Coronary artery (tissue), 2 donors: ENCODE data around the gene ROR1.

ENCODE experiments used
- DNase-seq: peaks from one replicate; pipeline ENCODE4 v3.0.0-alpha.2; 2017; ENCODE audit warnings: low spot score
- H3K27ac ChIP-seq, 2 donors: fragments of 200-600 bp; sonication (generic); one replicate each; pipeline ENCODE4 v1.5.1; 2016 to 2019
- H3K4me3 ChIP-seq: fragments of 200-600 bp; sonication (generic); 2 replicates; pipeline ENCODE4 v1.5.1; 2016; ENCODE audit warnings: mild to moderate bottlenecking, moderate library complexity
- TF ChIP-seq, protein P1 (sequence below): fragments of 200-600 bp; sonication (generic); IDR thresholded peaks from one replicate; pipeline ENCODE4 v1.5.1; 2019; ENCODE audit warnings: antibody characterized with exemption

Gene ROR1

DNA sequence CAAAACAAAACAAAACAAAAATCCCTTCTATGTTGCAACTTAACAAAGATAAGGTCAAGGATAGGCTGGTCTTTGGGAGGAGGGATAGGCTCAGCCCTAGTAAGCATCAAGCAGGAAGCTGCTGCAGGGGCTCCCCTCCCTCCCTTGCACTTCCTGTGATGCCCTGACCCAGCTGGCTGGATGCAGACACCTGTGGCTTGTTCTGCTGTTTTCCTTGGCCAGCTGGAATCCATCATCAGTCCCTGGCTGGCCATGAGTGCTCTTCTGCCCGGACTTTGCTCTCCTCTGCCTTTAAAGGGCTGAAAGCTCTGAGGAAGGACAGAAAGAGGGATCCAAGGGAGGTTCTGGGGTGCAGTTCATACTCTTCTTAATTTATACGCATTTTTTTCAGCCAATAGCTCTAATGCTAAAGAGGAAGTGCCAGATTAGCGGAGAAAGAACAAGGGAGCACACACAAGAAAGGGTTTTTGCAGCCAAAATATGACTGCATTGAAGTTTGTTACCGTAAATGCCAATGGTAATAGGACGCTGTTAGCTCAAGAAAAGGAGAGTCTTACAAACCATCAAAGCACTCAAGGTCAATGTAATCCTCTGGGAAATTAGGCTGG is 409.7 kb downstream of the ROR1 start:
- Histone ChIP-seq H3K4me3 (no peak overlapping the region), H3K27ac (no peak overlapping the region)
- DNase-seq = no peak
- TF ChIP-seq, protein P1, sequence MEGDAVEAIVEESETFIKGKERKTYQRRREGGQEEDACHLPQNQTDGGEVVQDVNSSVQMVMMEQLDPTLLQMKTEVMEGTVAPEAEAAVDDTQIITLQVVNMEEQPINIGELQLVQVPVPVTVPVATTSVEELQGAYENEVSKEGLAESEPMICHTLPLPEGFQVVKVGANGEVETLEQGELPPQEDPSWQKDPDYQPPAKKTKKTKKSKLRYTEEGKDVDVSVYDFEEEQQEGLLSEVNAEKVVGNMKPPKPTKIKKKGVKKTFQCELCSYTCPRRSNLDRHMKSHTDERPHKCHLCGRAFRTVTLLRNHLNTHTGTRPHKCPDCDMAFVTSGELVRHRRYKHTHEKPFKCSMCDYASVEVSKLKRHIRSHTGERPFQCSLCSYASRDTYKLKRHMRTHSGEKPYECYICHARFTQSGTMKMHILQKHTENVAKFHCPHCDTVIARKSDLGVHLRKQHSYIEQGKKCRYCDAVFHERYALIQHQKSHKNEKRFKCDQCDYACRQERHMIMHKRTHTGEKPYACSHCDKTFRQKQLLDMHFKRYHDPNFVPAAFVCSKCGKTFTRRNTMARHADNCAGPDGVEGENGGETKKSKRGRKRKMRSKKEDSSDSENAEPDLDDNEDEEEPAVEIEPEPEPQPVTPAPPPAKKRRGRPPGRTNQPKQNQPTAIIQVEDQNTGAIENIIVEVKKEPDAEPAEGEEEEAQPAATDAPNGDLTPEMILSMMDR = no peak

DNA sequence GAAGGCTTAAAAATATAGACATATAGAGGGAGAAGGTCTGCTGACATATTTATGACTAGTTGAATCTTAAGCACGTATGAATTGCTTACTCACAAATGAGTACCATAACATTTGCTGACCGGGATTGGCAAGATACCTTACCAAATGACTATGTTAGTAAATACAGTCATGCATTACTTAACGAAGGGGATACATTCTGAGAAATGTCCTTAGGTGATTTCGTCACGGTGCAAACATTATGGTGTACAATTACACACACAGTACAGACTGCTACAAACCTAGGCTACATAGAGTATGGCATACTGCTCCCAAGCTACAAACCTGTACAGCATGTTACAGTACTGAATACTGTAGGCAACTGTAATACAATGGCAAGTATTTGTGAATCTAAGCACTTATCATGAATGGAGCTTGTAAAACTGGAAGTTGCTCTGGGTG is 410.2 kb downstream of the ROR1 start:
- TF ChIP-seq, protein P1 = no peak
- H3K27ac ChIP-seq = no peak overlapping the region
- no peak for DNase-seq
- no peak overlapping the region for H3K4me3 ChIP-seq

DNA sequence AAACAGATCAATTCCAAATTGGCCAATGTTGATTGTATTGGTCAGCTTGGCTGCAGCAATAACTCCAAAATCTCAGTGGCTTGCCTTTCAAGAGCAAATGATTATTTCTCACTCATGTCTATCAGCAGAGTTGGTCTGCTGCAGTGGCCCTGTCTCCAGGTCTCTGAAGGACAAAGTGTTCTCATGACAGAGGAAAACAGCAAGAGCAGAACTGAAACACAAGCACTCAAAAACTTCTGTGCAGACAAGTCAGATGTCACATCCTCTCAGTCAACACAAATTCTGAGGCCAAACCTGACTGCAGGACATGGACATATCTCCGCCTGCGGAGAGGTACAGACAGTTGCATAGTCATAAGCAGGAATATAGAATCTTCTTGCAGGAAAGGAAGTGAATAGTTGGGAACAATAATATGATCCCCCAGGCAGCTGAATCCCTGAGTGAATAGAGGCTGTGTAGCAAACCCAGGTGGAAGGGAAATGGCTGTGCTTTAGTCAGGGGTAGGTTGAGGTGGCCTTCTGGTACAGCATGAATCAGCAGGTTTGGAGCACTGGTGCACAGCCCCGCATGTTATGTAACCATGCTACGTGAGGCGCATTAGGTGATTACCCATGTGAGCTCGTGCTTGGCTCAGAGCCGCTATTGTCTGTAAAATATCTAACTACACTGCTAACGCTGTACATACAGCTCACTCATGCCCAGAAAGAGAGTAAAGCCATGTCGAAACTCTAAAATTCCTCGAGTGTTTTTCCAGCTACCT is 412.5 kb downstream of the ROR1 start:
- no peak for DNase-seq
- H3K4me3 ChIP-seq = no peak overlapping the region
- TF ChIP-seq, protein P1 = no peak
- no peak overlapping the region for H3K27ac ChIP-seq

DNA sequence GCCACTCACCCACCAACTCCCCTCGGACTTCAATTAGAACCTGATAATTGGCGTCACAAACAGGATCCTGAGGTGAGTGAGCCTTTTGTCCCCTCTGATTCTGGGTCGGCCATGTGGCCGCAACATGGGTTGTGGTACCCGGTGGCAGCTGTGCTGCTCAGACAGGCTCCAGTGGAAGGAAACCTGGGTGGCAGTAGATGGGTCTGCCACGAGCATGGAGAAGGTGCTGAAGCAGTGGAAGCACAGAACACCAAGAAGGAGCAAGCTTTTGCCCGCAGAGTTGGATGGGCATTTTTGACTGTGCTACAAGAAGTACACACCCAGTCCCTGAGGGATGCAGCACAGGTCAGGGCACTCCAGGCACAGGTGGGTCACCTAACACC is 413.1 kb downstream of the ROR1 start:
- Histone ChIP-seq H3K4me3 (no peak overlapping the region), H3K27ac (no peak overlapping the region)
- TF ChIP-seq, protein P1 = no peak
- DNase-seq = no peak

DNA sequence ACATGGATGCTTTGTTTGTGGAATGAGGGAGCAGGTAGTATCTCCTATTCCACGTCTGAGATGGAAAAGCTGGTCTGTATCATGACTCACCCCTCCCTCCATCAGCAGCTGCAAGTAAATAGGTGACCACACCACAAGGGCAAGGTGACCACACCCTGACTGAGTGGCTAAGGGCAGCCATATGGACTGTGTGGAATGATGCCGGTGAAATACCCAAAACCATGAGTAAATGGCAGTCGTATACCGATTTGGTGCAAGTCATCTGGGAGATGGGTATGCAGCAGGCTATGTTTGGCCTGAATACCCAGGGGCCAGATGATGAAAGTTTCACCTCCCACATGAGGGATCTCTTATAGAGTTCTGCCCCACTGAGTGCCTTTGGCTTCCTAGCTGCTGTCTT is 413.8 kb downstream of the ROR1 start:
- TF ChIP-seq, protein P1 = no peak
- DNase-seq = no peak
- Histone ChIP-seq H3K4me3 (no peak overlapping the region), H3K27ac (no peak overlapping the region)

DNA sequence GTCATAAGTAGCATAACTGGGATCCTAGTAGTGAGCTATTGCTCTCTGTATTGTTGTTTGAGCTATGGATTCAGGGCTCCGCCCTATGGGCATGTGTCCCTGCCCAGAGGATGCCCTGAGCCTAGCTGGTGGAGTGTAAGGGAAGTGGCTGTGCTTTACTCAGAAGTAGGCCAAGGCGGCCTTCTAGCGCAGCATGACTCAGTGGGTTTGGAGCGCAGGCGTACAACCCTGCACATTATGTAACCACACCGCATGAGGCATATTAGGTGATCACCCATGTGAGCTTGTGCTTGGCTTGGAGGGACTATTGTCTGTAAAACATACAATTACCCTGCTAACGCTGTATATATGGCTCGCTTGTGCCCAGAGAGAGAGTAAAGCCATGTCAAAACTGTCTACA is 418.5 kb downstream of the ROR1 start:
- no peak for DNase-seq
- TF ChIP-seq, protein P1 = no peak
- Histone ChIP-seq H3K27ac (no peak overlapping the region), H3K4me3 (no peak overlapping the region)
